Effector memory CD8-positive, alpha-beta T cell (primary cell): ENCODE results near the gene IGFBP1.
"Not testable (repeated sequence)": the region's sequence is repeated elsewhere in the genome, so short reads cannot be mapped to it uniquely, and the experiment has no call there.

Source experiments
- ATAC-seq: fragments of 150-1000 bp; cut with Tn5 transposase; replicated peaks from 2 replicates; pipeline ENCODE4 v1.10.0; 2021; ENCODE audit warnings: mild to moderate bottlenecking, moderate library complexity
- DNase-seq, 3 experiments: peaks; one replicate each; pipeline ENCODE4 v3.0.0; 2021
- H3K27ac Mint-ChIP-seq, 2 donors: one replicate each; pipeline ENCODE4 v1.8.0; 2022; ENCODE audit warnings: mild to moderate bottlenecking in 2 of 2, mixed read lengths in 2 of 2, moderate library complexity in 2 of 2
- H3K27me3 Mint-ChIP-seq, 2 donors: one replicate each; pipeline ENCODE4 v1.8.0; 2022; ENCODE audit warnings: mixed read lengths in 2 of 2
- H3K36me3 Mint-ChIP-seq: one replicate; pipeline ENCODE4 v1.8.0; 2022; ENCODE audit warnings: mild to moderate bottlenecking, moderate library complexity, mixed read lengths; ENCODE audit not compliant: insufficient read depth
- H3K4me1 Mint-ChIP-seq, 2 donors: one replicate each; pipeline ENCODE4 v1.8.0; 2022; ENCODE audit warnings: low read depth in 2 of 2, mixed read lengths in 2 of 2
- H3K4me3 Mint-ChIP-seq, 2 donors: one replicate each; pipeline ENCODE4 v1.8.0; 2022; ENCODE audit warnings: mild to moderate bottlenecking in 2 of 2, mixed read lengths in 2 of 2, moderate library complexity in 2 of 2
- H3K9me3 Mint-ChIP-seq, 2 donors: one replicate each; pipeline ENCODE4 v1.8.0; 2022; ENCODE audit warnings: mixed read lengths in 2 of 2
- total RNA-seq, 9 experiments: gene quantifications; one replicate each; lab custom pipeline; 2026; lab: John Stamatoyannopoulos, UW

Gene IGFBP1
- 0 reads per million in 9 experiments for total RNA-seq

GRCh38 chr7:45888185-45888992, at the start of gene IGFBP1:
IGFBP1 (plus strand) TSS chr7:45888488; CDS start chr7:45888653, 165 bp downstream.
- no peak within 1 kb of the TSS for H3K4me3 Mint-ChIP-seq
- ATAC-seq (no peak), DNase-seq (no peak)
- no peak within 1 kb of the TSS for H3K27ac Mint-ChIP-seq
- no peaks in the 10 kb centered on the region for H3K4me1 Mint-ChIP-seq
- H3K27me3 Mint-ChIP-seq: peaks cover 58 to 92% of the 10 kb centered on the region in 2 donors
- H3K36me3 Mint-ChIP-seq: peaks cover 5% of the 10 kb centered on the region
- no peaks in the 10 kb centered on the region for H3K9me3 Mint-ChIP-seq

- not testable (repeated sequence) for ATAC-seq, H3K27ac Mint-ChIP-seq, H3K4me3 Mint-ChIP-seq, DNase-seq, H3K36me3 Mint-ChIP-seq, H3K9me3 Mint-ChIP-seq, H3K4me1 Mint-ChIP-seq
- H3K27me3 Mint-ChIP-seq: peaks cover 9 to 10% of the 10 kb centered on the region in 2 donors
Observed at GRCh38 chr7:45838852-45839251, 49.4 kb upstream of the IGFBP1 start.

- not testable (repeated sequence) for H3K4me1 Mint-ChIP-seq, DNase-seq
Observed at GRCh38 chr7:45841926-45842717, 46.2 kb upstream of the IGFBP1 start.

GRCh38 chr7:45846536-45846935, 41.8 kb upstream of the IGFBP1 start:
- not testable (repeated sequence) for H3K9me3 Mint-ChIP-seq, H3K4me1 Mint-ChIP-seq, H3K27ac Mint-ChIP-seq, ATAC-seq, DNase-seq, H3K4me3 Mint-ChIP-seq, H3K36me3 Mint-ChIP-seq, H3K27me3 Mint-ChIP-seq

More at GRCh38 chr7:45841926-45842717, 46.2 kb upstream of the IGFBP1 start:
- not testable (repeated sequence) for ATAC-seq, H3K4me3 Mint-ChIP-seq, H3K27ac Mint-ChIP-seq, H3K9me3 Mint-ChIP-seq, H3K36me3 Mint-ChIP-seq
- H3K27me3 Mint-ChIP-seq: peaks cover 0 to 10% of the 10 kb centered on the region in 2 donors

GRCh38 chr7:45848734-45849133, 39.6 kb upstream of the IGFBP1 start:
- not testable (repeated sequence) for H3K36me3 Mint-ChIP-seq, DNase-seq, H3K9me3 Mint-ChIP-seq, H3K27ac Mint-ChIP-seq, H3K4me1 Mint-ChIP-seq, ATAC-seq, H3K4me3 Mint-ChIP-seq
- H3K27me3 Mint-ChIP-seq: peaks cover 14 to 17% of the 10 kb centered on the region in 2 donors

- ATAC-seq, H3K9me3 Mint-ChIP-seq, H3K36me3 Mint-ChIP-seq, H3K27ac Mint-ChIP-seq, H3K4me1 Mint-ChIP-seq, DNase-seq, H3K4me3 Mint-ChIP-seq: not testable (repeated sequence)
- H3K27me3 Mint-ChIP-seq: peaks cover 21% of the 10 kb centered on the region in 2 donors
Observed at GRCh38 chr7:45852984-45853383, 35.3 kb upstream of the IGFBP1 start.

- not testable (repeated sequence) for ATAC-seq, H3K36me3 Mint-ChIP-seq, H3K4me1 Mint-ChIP-seq, H3K4me3 Mint-ChIP-seq, H3K9me3 Mint-ChIP-seq, H3K27ac Mint-ChIP-seq, DNase-seq
- peaks cover 21% of the 10 kb centered on the region in 2 donors for H3K27me3 Mint-ChIP-seq
Observed at GRCh38 chr7:45853491-45853890, 34.8 kb upstream of the IGFBP1 start.

- H3K36me3 Mint-ChIP-seq, H3K27ac Mint-ChIP-seq, ATAC-seq, H3K4me3 Mint-ChIP-seq, DNase-seq, H3K9me3 Mint-ChIP-seq, H3K4me1 Mint-ChIP-seq: not testable (repeated sequence)
- peaks cover 28 to 38% of the 10 kb centered on the region in 2 donors for H3K27me3 Mint-ChIP-seq
Observed at GRCh38 chr7:45855680-45856079, 32.6 kb upstream of the IGFBP1 start.

- H3K9me3 Mint-ChIP-seq, H3K36me3 Mint-ChIP-seq, H3K4me1 Mint-ChIP-seq, H3K27ac Mint-ChIP-seq, H3K4me3 Mint-ChIP-seq, ATAC-seq, DNase-seq: not testable (repeated sequence)
- H3K27me3 Mint-ChIP-seq: peaks cover 24 to 44% of the 10 kb centered on the region in 2 donors
Observed at GRCh38 chr7:45856888-45857287, 31.4 kb upstream of the IGFBP1 start.

GRCh38 chr7:45863715-45864114, 24.6 kb upstream of the IGFBP1 start:
- ATAC-seq: no peak
- DNase-seq: no peak
- Mint-ChIP-seq H3K4me3 (no peak overlapping the region), H3K27me3 (peaks cover 29 to 79% of the 10 kb centered on the region in 2 donors), H3K9me3 (no peaks in the 10 kb centered on the region), H3K27ac (no peak overlapping the region), H3K4me1 (no peaks in the 10 kb centered on the region), H3K36me3 (no peaks in the 10 kb centered on the region)

GRCh38 chr7:45865594-45866410, 22.5 kb upstream of the IGFBP1 start:
- Mint-ChIP-seq H3K27ac (no peak overlapping the region), H3K27me3 (peaks cover 27 to 67% of the 10 kb centered on the region in 2 donors), H3K4me1 (no peaks in the 10 kb centered on the region), H3K9me3 (no peaks in the 10 kb centered on the region), H3K4me3 (no peak overlapping the region), H3K36me3 (no peaks in the 10 kb centered on the region)
- ATAC-seq (no peak), DNase-seq (no peak)

GRCh38 chr7:45867471-45867870, 20.8 kb upstream of the IGFBP1 start:
- H3K27me3 Mint-ChIP-seq: peaks cover 25 to 62% of the 10 kb centered on the region in 2 donors
- H3K4me1 Mint-ChIP-seq: no peaks in the 10 kb centered on the region
- no peaks in the 10 kb centered on the region for H3K9me3 Mint-ChIP-seq
- ATAC-seq: no peak
- H3K4me3 Mint-ChIP-seq: no peak overlapping the region
- no peak overlapping the region for H3K27ac Mint-ChIP-seq
- no peaks in the 10 kb centered on the region for H3K36me3 Mint-ChIP-seq
- DNase-seq: no peak

- Mint-ChIP-seq H3K27ac (no peak overlapping the region), H3K9me3 (no peaks in the 10 kb centered on the region), H3K36me3 (no peaks in the 10 kb centered on the region), H3K4me3 (no peak overlapping the region), H3K4me1 (no peaks in the 10 kb centered on the region), H3K27me3 (peaks cover 17 to 47% of the 10 kb centered on the region in 2 donors)
- no peak for DNase-seq
- no peak for ATAC-seq
Observed at GRCh38 chr7:45869426-45869825, 18.9 kb upstream of the IGFBP1 start.
